ENCODE results near the gene NFYA. TPM values are rescaled to one million over a fixed set of nuclear protein-coding genes. Genes with fewer than 3 reads are reported as not detected.

The NFYA gene
- total and polyA plus RNA-seq, 2 of the 13 experiments (the other 11 are each of a cell fraction or from before 2014, with no cell fraction given) = 16.0 to 22.9 TPM

- TF ChIP-seq ZFX (CRISPR knock-in tag; IDR thresholded peaks at IDR 0.05; ENCODE audit: low read depth) = no peak; the same call in none of the 2 replicates
- no peak; the same call in 1 of the 2 replicates for TF ChIP-seq KDM2A (CRISPR knock-in tag; IDR thresholded peaks at IDR 0.05; ENCODE audit: borderline replicate concordance, low read depth)
- peak in 1 of 2 experiments; percentile 83; a peak in 2 of 4 replicates for TF ChIP-seq KLF16 (CRISPR knock-in tag; IDR thresholded peaks at IDR 0.05)
- peak; percentile 56 for TF ChIP-seq PHF8 (CRISPR knock-in tag; IDR thresholded peaks at IDR 0.05)
- TF ChIP-seq ZNF724P (CRISPR knock-in tag; IDR thresholded peaks at IDR 0.05; ENCODE audit: borderline replicate concordance) = no peak
- peak; percentile 65; the same call in 1 of the 2 replicates for TF ChIP-seq HOXA3 (CRISPR knock-in tag; IDR thresholded peaks at IDR 0.05)
- TF ChIP-seq POGZ (CRISPR knock-in tag; IDR thresholded peaks at IDR 0.05) = peak; percentile 51
- peak; percentile 86; the same call in 1 of the 2 replicates for TF ChIP-seq KDM3A (CRISPR knock-in tag; IDR thresholded peaks at IDR 0.05; ENCODE audit: low read depth)
- TF ChIP-seq ZNF354B (CRISPR knock-in tag; IDR thresholded peaks at IDR 0.05) = 0 out of 2 replicates have a peak, but pooled peaks have one; percentile 29
- TF ChIP-seq, protein P1, sequence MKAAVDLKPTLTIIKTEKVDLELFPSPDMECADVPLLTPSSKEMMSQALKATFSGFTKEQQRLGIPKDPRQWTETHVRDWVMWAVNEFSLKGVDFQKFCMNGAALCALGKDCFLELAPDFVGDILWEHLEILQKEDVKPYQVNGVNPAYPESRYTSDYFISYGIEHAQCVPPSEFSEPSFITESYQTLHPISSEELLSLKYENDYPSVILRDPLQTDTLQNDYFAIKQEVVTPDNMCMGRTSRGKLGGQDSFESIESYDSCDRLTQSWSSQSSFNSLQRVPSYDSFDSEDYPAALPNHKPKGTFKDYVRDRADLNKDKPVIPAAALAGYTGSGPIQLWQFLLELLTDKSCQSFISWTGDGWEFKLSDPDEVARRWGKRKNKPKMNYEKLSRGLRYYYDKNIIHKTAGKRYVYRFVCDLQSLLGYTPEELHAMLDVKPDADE (CRISPR knock-in tag; IDR thresholded peaks at IDR 0.05) = no peak
- TF ChIP-seq, protein P2, sequence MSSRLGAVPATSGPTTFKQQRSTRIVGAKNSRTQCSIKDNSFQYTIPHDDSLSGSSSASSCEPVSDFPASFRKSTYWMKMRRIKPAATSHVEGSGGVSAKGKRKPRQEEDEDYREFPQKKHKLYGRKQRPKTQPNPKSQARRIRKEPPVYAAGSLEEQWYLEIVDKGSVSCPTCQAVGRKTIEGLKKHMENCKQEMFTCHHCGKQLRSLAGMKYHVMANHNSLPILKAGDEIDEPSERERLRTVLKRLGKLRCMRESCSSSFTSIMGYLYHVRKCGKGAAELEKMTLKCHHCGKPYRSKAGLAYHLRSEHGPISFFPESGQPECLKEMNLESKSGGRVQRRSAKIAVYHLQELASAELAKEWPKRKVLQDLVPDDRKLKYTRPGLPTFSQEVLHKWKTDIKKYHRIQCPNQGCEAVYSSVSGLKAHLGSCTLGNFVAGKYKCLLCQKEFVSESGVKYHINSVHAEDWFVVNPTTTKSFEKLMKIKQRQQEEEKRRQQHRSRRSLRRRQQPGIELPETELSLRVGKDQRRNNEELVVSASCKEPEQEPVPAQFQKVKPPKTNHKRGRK (CRISPR knock-in tag; IDR thresholded peaks at IDR 0.05) = no peak
- TF ChIP-seq JUN (CRISPR knock-in tag; IDR thresholded peaks at IDR 0.05) = peak; percentile 79; the same call in 1 of the 2 replicates
- TF ChIP-seq PRDM15 (CRISPR knock-in tag; IDR thresholded peaks at IDR 0.05) = no peak
- TF ChIP-seq ZNF616 (CRISPR knock-in tag; IDR thresholded peaks at IDR 0.05; ENCODE audit: low read depth) = no peak
- TF ChIP-seq PAF1 (CRISPR knock-in tag; IDR thresholded peaks at IDR 0.05) = no peak
- TF ChIP-seq ZC3H13 (CRISPR knock-in tag; IDR thresholded peaks at IDR 0.05) = no peak
- no peak for TF ChIP-seq HHEX (CRISPR knock-in tag; IDR thresholded peaks at IDR 0.05)
- TF ChIP-seq ELF1 (CRISPR knock-in tag; IDR thresholded peaks at IDR 0.05) = no peak; the same call in 1 of the 2 replicates
- TF ChIP-seq ZNF333 (CRISPR knock-in tag; IDR thresholded peaks at IDR 0.05; ENCODE audit: borderline replicate concordance) = 0 out of 2 replicates have a peak, but pooled peaks have one; percentile 50
- no peak for TF ChIP-seq ZSCAN5A (CRISPR knock-in tag; IDR thresholded peaks at IDR 0.05; ENCODE audit: borderline replicate concordance)
Observed at GRCh38 chr6:41040101-41040939, 32.5 kb upstream of the NFYA start (continued).
